ENCODE data around the gene LNPK. TPM values are rescaled to one million over a fixed set of nuclear protein-coding genes. Genes with fewer than 3 reads are reported as not detected.

LNPK gene
- total and polyA plus RNA-seq, 9 donors: 5.4 to 40.3 (median 21.4) TPM

GRCh38 chr2:175957845-175958244 lies 44.2 kb downstream of the LNPK start:
- no peak for DNase-seq
- intact Hi-C loops (cut with DNase I): no loop called here
- 91 to 96% (median 95%) methylated on average over 6 of the region's 6 CpGs for WGBS, 3 donors
- no peaks in the 10 kb centered on the region for H3K36me3 ChIP-seq
- H3K27ac ChIP-seq: no peak overlapping the region
- TF ChIP-seq CTCF (IDR thresholded peaks at IDR 0.05) (no peak), POLR2A (IDR thresholded peaks at IDR 0.05) (no peak), EP300 (IDR thresholded peaks at IDR 0.05) (no peak)
- no peak overlapping the region for H3K4me3 ChIP-seq
- H3K27me3 ChIP-seq: no peaks in the 10 kb centered on the region
- H3K9me3 ChIP-seq: no peaks in the 10 kb centered on the region
- no peaks in the 10 kb centered on the region for H3K4me1 ChIP-seq (ENCODE audit: insufficient read depth)

- WGBS, 3 donors: 73 to 78% (median 77%) methylated on average over 2 of the region's 2 CpGs
- intact Hi-C loops (cut with DNase I): no loop called here
These were observed 46.9 kb downstream of the LNPK start for GRCh38 chr2:175955136-175955535.

GRCh38 chr2:175950512-175950911 lies 51.6 kb downstream of the LNPK start:
- H3K27ac ChIP-seq: no peak overlapping the region
- no peaks in the 10 kb centered on the region for H3K4me1 ChIP-seq (ENCODE audit: insufficient read depth)
- no peak for DNase-seq
- 98% methylated on average over 3 of the region's 3 CpGs for WGBS, 3 donors
- TF ChIP-seq CTCF (IDR thresholded peaks at IDR 0.05) (no peak), POLR2A (IDR thresholded peaks at IDR 0.05) (no peak), EP300 (IDR thresholded peaks at IDR 0.05) (no peak)
- H3K9me3 ChIP-seq: no peaks in the 10 kb centered on the region
- H3K27me3 ChIP-seq: no peaks in the 10 kb centered on the region
- no peaks in the 10 kb centered on the region for H3K36me3 ChIP-seq
- H3K4me3 ChIP-seq: no peak overlapping the region
- intact Hi-C loops (cut with DNase I): no loop called here

More at GRCh38 chr2:175955136-175955535, 46.9 kb downstream of the LNPK start:
- DNase-seq: no peak
- Histone ChIP-seq H3K9me3 (no peaks in the 10 kb centered on the region), H3K27me3 (no peaks in the 10 kb centered on the region), H3K4me1 (ENCODE audit: insufficient read depth) (no peaks in the 10 kb centered on the region), H3K27ac (no peak overlapping the region), H3K4me3 (no peak overlapping the region), H3K36me3 (no peaks in the 10 kb centered on the region)
- TF ChIP-seq POLR2A (IDR thresholded peaks at IDR 0.05) (no peak), CTCF (IDR thresholded peaks at IDR 0.05) (no peak), EP300 (IDR thresholded peaks at IDR 0.05) (no peak)

- Histone ChIP-seq H3K36me3 (no peaks in the 10 kb centered on the region), H3K27me3 (no peaks in the 10 kb centered on the region), H3K9me3 (no peaks in the 10 kb centered on the region), H3K27ac (no peak overlapping the region), H3K4me3 (no peak overlapping the region), H3K4me1 (ENCODE audit: insufficient read depth) (no peaks in the 10 kb centered on the region)
- no peak for DNase-seq
- WGBS, 3 donors: 43 to 67% (median 45%) methylated on average over 1 of the region's 1 CpG
- TF ChIP-seq POLR2A (IDR thresholded peaks at IDR 0.05) (no peak), CTCF (IDR thresholded peaks at IDR 0.05) (no peak)
- intact Hi-C loops (cut with DNase I): no loop called here
These were observed 53.9 kb downstream of the LNPK start for GRCh38 chr2:175948191-175948590.

- WGBS, 3 donors: 85 to 98% (median 90%) methylated on average over 1 of the region's 1 CpG
- Histone ChIP-seq H3K27ac (no peak overlapping the region), H3K9me3 (no peaks in the 10 kb centered on the region), H3K27me3 (no peaks in the 10 kb centered on the region), H3K36me3 (no peaks in the 10 kb centered on the region), H3K4me1 (ENCODE audit: insufficient read depth) (no peaks in the 10 kb centered on the region), H3K4me3 (no peak overlapping the region)
- DNase-seq: no peak
- TF ChIP-seq EP300 (IDR thresholded peaks at IDR 0.05): no peak
- TF ChIP-seq POLR2A (IDR thresholded peaks at IDR 0.05): no peak
- no peak for TF ChIP-seq CTCF (IDR thresholded peaks at IDR 0.05)
- intact Hi-C loops (cut with DNase I): no loop called here
These were observed 55.0 kb downstream of the LNPK start for GRCh38 chr2:175947073-175947472.

Data from ovary (tissue), 9 donors.